ENCODE data around the gene MTHFD2L.
"Not testable (repeated sequence)": the region's sequence is repeated elsewhere in the genome, so short reads cannot be mapped to it uniquely, and the experiment has no call there.

The MTHFD2L gene

GRCh38 chr4:74311696-74312313, 153.9 kb downstream of the MTHFD2L start:
- DNase-seq, result peak; percentile 43

GRCh38 chr4:74314329-74314728, 156.4 kb downstream of the MTHFD2L start:
- DNase-seq, result no peak

- no peak for DNase-seq
These were observed 157.0 kb downstream of the MTHFD2L start for GRCh38 chr4:74314944-74315343.

- DNase-seq, result no peak
These were observed 157.5 kb downstream of the MTHFD2L start for GRCh38 chr4:74315376-74315775.

GRCh38 chr4:74316397-74316796, 158.5 kb downstream of the MTHFD2L start:
- no peak for DNase-seq

- DNase-seq, result no peak
These were observed 159.8 kb downstream of the MTHFD2L start for GRCh38 chr4:74317616-74318246.

GRCh38 chr4:74318276-74318675, 160.4 kb downstream of the MTHFD2L start:
- DNase-seq, result no peak

GRCh38 chr4:74319470-74319869, 161.6 kb downstream of the MTHFD2L start:
- no peak for DNase-seq

GRCh38 chr4:74320559-74321118, 162.7 kb downstream of the MTHFD2L start:
- DNase-seq, result peak; percentile 38

- DNase-seq, result no peak
These were observed 164.4 kb downstream of the MTHFD2L start for GRCh38 chr4:74322301-74322700.

- DNase-seq, result no peak
These were observed 165.7 kb downstream of the MTHFD2L start for GRCh38 chr4:74323663-74324062.

- DNase-seq, result no peak
These were observed 166.3 kb downstream of the MTHFD2L start for GRCh38 chr4:74324262-74324661.

GRCh38 chr4:74325886-74326285, 168.0 kb downstream of the MTHFD2L start:
- no peak for DNase-seq

GRCh38 chr4:74327762-74328161, 169.8 kb downstream of the MTHFD2L start:
- DNase-seq, result no peak

- no peak for DNase-seq
These were observed 170.6 kb downstream of the MTHFD2L start for GRCh38 chr4:74328501-74328900.

GRCh38 chr4:74329307-74329706, 171.4 kb downstream of the MTHFD2L start:
- no peak for DNase-seq

- DNase-seq, result no peak
These were observed 172.4 kb downstream of the MTHFD2L start for GRCh38 chr4:74330295-74330750.

GRCh38 chr4:74331252-74331651, 173.3 kb downstream of the MTHFD2L start:
- DNase-seq, result no peak

- DNase-seq, result no peak
These were observed 174.0 kb downstream of the MTHFD2L start for GRCh38 chr4:74331944-74332343.

GRCh38 chr4:74334636-74335035, 176.7 kb downstream of the MTHFD2L start:
- no peak for DNase-seq

GRCh38 chr4:74335341-74336021, 177.6 kb downstream of the MTHFD2L start:
- peak; percentile 17 for DNase-seq

GRCh38 chr4:74338792-74339333, 180.9 kb downstream of the MTHFD2L start:
- DNase-seq, result peak; percentile 8

GRCh38 chr4:74339501-74339900, 181.6 kb downstream of the MTHFD2L start:
- DNase-seq, result no peak

- DNase-seq, result not testable (repeated sequence)
These were observed 182.5 kb downstream of the MTHFD2L start for GRCh38 chr4:74340421-74340820.

All from CD4-positive, alpha-beta T cell treated with Interleukin-17A for 1 hour (primary cell).